Psoas muscle (tissue), 8 donors: ENCODE results near the gene NXPH3. TPM values are rescaled to one million over a fixed set of nuclear protein-coding genes. Genes with fewer than 3 reads are reported as not detected.
A peak's percentile ranks its signal among the peaks of the same experiment; 100 is the strongest.

ENCODE experiments used
- ATAC-seq, 4 donors: fragments of 200-7000 bp; cut with Tn5 transposase; one replicate each; pipeline ENCODE4 v1.9.1; 2020; ENCODE audit warnings: moderate library complexity in 3 of 4, mild to moderate bottlenecking in 2 of 4
- DNase-seq, 2 donors: peaks; one replicate each; pipeline ENCODE4 v3.0.0-alpha.2; 2020
- H3K27ac ChIP-seq: fragments of 200-600 bp; one replicate; pipeline ENCODE4 v1.8.0; 2022
- H3K27me3 ChIP-seq, 3 donors: fragments of 200-600 bp in 1 of 3; one replicate each; pipeline versions ENCODE4 v1.6.1 to v1.8.0; 2013 to 2022; ENCODE audit warnings: low read length in 2 of 3, mild to moderate bottlenecking in 2 of 3, moderate library complexity in 1 of 3; ENCODE audit not compliant: insufficient read depth in 3 of 3
- H3K36me3 ChIP-seq, 2 donors: fragments of 200-600 bp in 1 of 2; one replicate each; pipeline versions ENCODE4 v1.6.1 to v1.8.0; 2013 to 2022; ENCODE audit warnings: low read depth in 1 of 2, mild to moderate bottlenecking in 1 of 2, moderate library complexity in 1 of 2; ENCODE audit not compliant: insufficient read depth in 1 of 2
- H3K4me1 ChIP-seq: fragments of 200-600 bp; one replicate; pipeline ENCODE4 v1.8.0; 2022
- H3K4me3 ChIP-seq: fragments of 200-600 bp; one replicate; pipeline ENCODE4 v1.8.0; 2022; ENCODE audit warnings: mild to moderate bottlenecking
- H3K9me3 ChIP-seq: fragments of 200-600 bp; one replicate; pipeline ENCODE4 v1.8.0; 2022
- CTCF ChIP-seq: fragments of 200-600 bp; IDR thresholded peaks from one replicate; pipeline ENCODE4 v1.8.0; 2022; ENCODE audit warnings: antibody characterized with exemption
- WGBS, 3 donors: extraction: QIAGEN DNeasy Blood & Tissue Kit; methylation state at CpG; one replicate each; pipeline versions ENCODE4 v1.1.6 to v1.1.7; 2013; 5-methylcytosine and 5-hydroxymethylcytosine counted together
- intact Hi-C, 2 donors: fragments of 100-400 bp; cut with DNase I; formaldehyde crosslinking; loops; one replicate each; pipeline versions ENCODE4 v1.11.0 to v1.14.2; 2022
- polyA plus RNA-seq, 3 donors: library from polyadenylated mRNA; stranded (reverse); fragments of 200-250 nt; gene quantifications; one replicate each; pipeline ENCODE4 v1.2.3, GENCODE V29; 2013
- total RNA-seq, 4 donors: library from RNA; stranded (reverse); fragmentation: NEBNext Ultra II Directional in 2 of 4; extraction: Animal tissue kit (Norgen Biotek cat#: 25700) in 2 of 4; gene quantifications; one replicate each; pipeline versions ENCODE4 v1.2.1 to v1.2.4, GENCODE V29; 2021 to 2023
- donor health status: healthy with polysubstance abuse.
- donor health status: DM: no; HTN: no; CAD: no; lungs with moderate emphysema.
- donor health status: Bipolar disorder and iron deficiency.
- donor health status: healthy.
- donor health status: DM: yes; HTN: yes; CAD: no.
- donor health status: DM: no; HTN: no; CAD: no.
- donor health status: DM: no; HTN: no; CAD: no.
- donor health status: DM: yes; HTN: yes; CAD: no.

NXPH3 gene
- total and polyA plus RNA-seq, 7 donors = 0.39 to 1.8 (median 0.55) TPM

- no peak overlapping the region for H3K27ac ChIP-seq
- H3K36me3 ChIP-seq = no peaks in the 10 kb centered on the region
- WGBS, 3 donors = 42 to 65% (median 45%) methylated on average over 13 of the region's 13 CpGs
- no peaks in the 10 kb centered on the region for H3K9me3 ChIP-seq
- no peak for TF ChIP-seq CTCF
- H3K4me3 ChIP-seq = no peak overlapping the region
- no peaks in the 10 kb centered on the region for H3K4me1 ChIP-seq
- H3K27me3 ChIP-seq = peaks cover 0 to 6% (median 0%) of the 10 kb centered on the region in 3 donors
- DNase-seq (peak in 1 of 2 donors; percentile 46), ATAC-seq (no peak)
- intact Hi-C loops = loop anchor here in 1 of 2 donors (2.0 kb wide), 1 partner anchor 120 kb away; no protein-coding TSS in a partner anchor
Observed at GRCh38 chr17:49574323-49574781, 1.3 kb upstream of the NXPH3 start.

DNA sequence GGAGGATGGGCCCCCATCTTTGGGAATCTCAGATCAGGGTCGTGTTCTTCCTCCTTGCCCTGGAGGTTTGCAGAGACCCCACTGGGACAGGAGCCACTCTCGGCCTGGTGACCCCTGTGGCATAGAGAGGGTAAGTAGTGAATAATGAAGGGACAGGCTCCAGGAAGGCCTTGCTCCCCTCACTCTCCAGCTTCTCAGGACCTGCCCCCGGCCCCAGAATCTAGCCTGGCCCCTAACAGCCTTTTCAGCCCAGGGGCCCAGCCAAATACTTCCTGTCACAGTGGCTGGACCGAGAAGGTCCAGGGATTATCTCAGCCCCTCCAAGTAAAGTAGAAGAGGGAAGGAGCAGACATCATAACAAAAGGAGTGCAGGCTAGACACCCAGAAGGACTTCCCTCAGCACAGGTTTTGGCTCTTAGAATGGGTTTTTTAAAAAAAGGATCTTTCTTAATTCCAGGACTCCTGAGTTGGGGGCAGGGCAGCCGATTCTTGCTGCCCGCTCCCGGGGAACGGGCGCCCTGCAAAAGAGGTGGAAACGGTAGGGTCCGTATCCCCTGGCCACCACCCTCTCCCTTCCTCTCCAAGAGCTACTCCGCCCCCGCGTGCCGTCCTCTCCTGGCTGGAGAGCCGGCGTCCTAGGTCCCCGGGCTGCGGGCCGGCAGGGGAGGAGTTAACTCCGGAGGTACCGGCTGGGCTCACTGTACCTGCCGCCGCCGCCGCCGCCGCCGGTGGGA is 559 bp upstream of the NXPH3 start:
- no peak for TF ChIP-seq CTCF
- Histone ChIP-seq H3K4me1 (no peaks in the 10 kb centered on the region), H3K27ac (no peak overlapping the region), H3K9me3 (no peaks in the 10 kb centered on the region), H3K27me3 (peaks cover 0 to 6% (median 0%) of the 10 kb centered on the region in 3 donors), H3K4me3 (peak overlapping the region; percentile 65), H3K36me3 (no peaks in the 10 kb centered on the region)
- ATAC-seq (no peak), DNase-seq (peak in 1 of 2 donors; percentile 38)
- intact Hi-C loops = loop anchor here in 1 of 2 donors (2.0 kb wide), 1 partner anchor 120 kb away; no protein-coding TSS in a partner anchor
- WGBS, 3 donors = 17 to 28% (median 18%) methylated on average over 21 to 29 of the region's 29 CpGs

DNA sequence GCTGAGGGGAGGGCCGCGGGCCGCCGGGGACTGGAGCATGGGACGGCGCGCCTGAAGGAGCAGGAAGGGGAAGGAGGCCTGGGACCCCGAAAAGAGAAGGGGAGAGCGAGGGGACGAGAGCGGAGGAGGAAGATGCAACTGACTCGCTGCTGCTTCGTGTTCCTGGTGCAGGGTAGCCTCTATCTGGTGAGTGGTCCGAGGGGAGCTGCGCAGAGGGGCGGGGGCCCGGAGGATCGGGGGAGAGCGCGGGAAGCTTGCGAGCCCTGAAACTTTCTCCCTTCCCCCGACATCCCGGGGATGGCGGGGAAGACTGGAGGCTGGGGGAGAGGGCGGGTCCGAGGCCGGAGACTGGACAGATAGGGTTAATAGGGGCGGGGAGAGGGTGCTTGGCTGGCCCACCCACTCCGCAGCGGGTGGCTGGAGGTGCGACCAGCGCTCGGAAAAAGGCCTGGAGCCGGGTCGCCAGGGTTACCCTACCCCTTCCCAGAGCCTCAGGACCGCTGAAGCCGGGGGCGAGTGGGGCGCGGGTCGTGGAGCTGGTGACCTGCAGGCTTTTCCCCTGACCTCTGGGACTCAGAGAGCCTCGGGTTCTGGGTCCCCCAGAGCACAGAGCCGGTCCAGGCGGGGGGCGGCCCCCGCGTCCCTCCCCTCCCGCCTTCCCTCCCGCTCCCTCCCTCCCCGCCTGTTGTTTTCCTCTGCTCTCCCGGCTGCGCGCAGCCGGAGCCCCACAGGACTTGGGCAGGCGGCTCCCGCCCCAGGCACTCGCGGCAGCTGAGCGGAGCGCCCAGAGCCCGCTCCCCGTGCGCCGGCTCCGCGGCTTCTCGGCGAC is 631 bp downstream of the NXPH3 start:
- DNase-seq = peak; percentile 43 to 71
- H3K4me1 ChIP-seq = no peaks in the 10 kb centered on the region
- H3K9me3 ChIP-seq = no peaks in the 10 kb centered on the region
- no peaks in the 10 kb centered on the region for H3K36me3 ChIP-seq
- intact Hi-C loops = no loop called here
- peaks cover 0 to 6% (median 0%) of the 10 kb centered on the region in 3 donors for H3K27me3 ChIP-seq
- ATAC-seq = peak; percentile 24 to 70 (median 50)
- TF ChIP-seq CTCF = no peak
- WGBS, 3 donors = 0 to 1% (median 1%) methylated on average over 43 to 68 of the region's 68 CpGs
- no peak overlapping the region for H3K27ac ChIP-seq
- peak overlapping the region; percentile 65 for H3K4me3 ChIP-seq

DNA sequence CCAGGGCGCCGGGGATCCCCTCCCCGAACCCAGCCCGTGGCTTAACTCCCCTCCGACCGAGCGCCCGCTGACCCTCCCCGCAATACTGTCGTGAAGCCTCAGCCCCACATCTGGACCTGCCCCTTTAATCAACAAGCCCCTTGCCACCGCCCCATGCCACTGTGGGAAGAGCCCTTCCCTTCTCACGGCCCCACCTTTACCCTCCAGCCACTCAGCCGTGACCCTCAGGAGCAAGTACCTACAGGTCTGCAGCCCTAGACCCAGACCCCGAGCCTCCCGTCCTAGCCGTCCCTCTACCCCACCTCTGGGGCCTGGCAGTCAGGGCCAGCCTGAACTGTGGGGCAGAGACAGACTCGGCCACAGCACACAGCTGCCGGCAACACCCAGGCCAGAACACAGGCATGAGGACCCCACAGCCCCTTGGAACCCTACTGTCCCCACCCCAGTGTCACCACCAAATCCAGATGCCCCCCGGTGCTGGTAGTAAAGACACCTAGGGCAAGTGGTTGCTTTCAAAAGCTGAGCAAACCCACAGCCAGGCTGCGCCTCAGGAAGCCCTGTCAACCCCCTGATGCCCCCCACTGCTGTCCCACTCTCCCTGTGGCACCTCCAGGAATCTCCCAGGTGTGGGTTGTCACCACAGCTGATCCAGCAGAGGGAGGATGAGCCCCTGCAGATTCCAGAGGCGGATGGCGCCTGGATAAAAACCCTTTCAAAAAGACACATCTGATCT is 1.4 kb downstream of the NXPH3 start:
- H3K27ac ChIP-seq = no peak overlapping the region
- H3K36me3 ChIP-seq = no peaks in the 10 kb centered on the region
- WGBS, 3 donors = 21 to 34% (median 29%) methylated on average over 21 to 22 of the region's 22 CpGs
- DNase-seq (no peak), ATAC-seq (peak; percentile 3 to 24 (median 11))
- TF ChIP-seq CTCF = no peak
- no peaks in the 10 kb centered on the region for H3K9me3 ChIP-seq
- H3K4me3 ChIP-seq = peak overlapping the region; percentile 65
- no peaks in the 10 kb centered on the region for H3K4me1 ChIP-seq
- intact Hi-C loops = no loop called here
- peaks cover 0 to 6% (median 0%) of the 10 kb centered on the region in 3 donors for H3K27me3 ChIP-seq
